GM21447 (cell line): ENCODE measurements around the gene EPS15.

Experiments
- ATAC-seq: cut with Tn5 transposase; IDR thresholded peaks from one replicate; pipeline ENCODE4 v1.9.1; 2021; ENCODE audit not compliant: unreplicated experiment

EPS15 gene

GRCh38 chr1:51323778-51324177 lies 195.3 kb downstream of the EPS15 start:
- ATAC-seq = no peak

- no peak for ATAC-seq
These were observed 196.5 kb downstream of the EPS15 start for GRCh38 chr1:51322417-51323101.

GRCh38 chr1:51321924-51322280 lies 197.2 kb downstream of the EPS15 start:
- ATAC-seq = no peak

GRCh38 chr1:51320967-51321923 lies 197.8 kb downstream of the EPS15 start:
- no peak for ATAC-seq

DNA sequence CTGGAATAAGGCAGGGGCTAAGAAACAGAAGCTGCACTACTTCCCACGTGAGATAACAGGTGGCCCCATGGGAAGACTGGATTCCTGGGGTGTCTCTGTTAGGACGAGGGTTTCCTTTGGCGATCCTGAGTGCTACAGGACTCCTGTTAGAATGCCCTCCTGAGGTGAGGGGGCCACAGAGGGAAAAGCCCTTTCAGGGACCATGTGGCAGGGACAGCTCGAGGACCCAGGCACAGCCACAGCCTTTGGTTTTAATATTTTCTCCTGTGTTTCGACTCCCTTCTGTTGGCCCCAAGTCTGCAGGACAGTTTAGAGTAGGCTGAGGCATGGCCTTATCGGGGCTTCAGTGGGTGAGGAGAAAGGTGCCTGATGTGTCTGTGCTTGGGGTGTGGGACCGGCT lies 201.3 kb downstream of the EPS15 start:
- no peak for ATAC-seq

DNA sequence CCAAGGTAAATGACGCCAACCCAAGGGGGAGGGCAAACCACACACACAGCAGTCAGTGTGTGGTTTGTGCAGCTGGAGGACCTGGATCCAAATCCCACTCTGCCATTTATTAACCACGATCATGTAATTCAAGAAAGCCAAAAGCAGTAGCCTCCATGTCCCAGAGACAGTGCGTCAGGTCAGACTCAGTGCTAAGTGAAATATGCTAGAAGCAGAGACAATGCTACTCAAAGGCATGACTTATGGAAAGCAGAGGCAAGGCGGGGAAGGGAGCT lies 202.3 kb downstream of the EPS15 start:
- ATAC-seq = no peak

DNA sequence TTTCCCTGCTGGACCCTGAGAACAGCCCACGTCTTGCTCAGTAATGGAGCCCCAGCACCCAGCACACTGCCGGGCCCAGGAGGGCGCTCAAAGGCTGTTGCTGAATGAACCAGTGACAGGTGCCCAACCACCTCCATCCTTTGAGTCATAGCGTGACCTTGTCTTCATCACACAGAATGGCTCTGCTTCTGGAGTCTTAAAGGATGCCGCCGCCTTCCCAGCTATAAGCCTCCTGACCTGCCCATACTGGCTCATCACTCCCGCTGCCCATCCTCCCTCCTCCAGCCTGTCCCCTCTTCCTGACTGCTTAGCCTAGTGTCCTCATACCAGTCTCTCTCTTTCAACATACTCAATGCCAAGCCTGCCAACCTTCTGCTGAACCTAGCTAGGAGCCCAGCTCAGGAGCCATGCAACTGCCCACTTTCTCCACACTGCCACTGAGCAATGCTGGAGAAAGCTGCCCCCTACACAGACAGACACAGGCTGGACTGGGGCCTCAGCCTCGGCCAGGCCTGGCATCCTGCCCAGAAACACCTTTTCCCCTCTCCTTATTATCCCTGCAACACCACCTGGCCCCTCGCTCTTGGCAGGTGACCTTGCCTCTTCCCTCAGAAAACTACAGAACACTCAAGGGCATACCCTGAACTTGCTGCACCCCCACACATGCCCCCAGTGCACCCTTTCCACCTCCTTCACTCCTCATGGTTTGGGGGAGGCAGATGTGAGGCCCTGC lies 202.8 kb downstream of the EPS15 start:
- no peak for ATAC-seq

DNA sequence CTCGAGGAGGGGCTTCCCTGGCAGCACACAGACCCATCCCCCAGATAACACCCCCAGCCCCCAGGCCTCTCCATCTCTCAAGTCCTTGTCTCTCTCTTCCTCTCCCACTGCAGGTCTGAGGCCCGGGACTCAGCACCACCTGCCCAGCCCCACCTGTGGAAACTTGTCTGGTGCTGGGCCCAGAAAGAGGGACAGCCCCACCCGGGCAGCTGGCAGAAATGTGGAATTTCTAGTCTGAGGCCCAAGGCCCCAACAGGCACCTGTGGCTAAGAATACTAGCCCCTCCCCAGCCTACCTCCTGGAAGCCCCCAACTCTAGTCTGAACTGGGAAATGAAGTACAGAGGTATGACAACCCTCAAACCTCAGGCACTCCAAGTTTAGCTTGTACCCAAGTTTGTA lies 204.1 kb downstream of the EPS15 start:
- ATAC-seq = no peak

DNA sequence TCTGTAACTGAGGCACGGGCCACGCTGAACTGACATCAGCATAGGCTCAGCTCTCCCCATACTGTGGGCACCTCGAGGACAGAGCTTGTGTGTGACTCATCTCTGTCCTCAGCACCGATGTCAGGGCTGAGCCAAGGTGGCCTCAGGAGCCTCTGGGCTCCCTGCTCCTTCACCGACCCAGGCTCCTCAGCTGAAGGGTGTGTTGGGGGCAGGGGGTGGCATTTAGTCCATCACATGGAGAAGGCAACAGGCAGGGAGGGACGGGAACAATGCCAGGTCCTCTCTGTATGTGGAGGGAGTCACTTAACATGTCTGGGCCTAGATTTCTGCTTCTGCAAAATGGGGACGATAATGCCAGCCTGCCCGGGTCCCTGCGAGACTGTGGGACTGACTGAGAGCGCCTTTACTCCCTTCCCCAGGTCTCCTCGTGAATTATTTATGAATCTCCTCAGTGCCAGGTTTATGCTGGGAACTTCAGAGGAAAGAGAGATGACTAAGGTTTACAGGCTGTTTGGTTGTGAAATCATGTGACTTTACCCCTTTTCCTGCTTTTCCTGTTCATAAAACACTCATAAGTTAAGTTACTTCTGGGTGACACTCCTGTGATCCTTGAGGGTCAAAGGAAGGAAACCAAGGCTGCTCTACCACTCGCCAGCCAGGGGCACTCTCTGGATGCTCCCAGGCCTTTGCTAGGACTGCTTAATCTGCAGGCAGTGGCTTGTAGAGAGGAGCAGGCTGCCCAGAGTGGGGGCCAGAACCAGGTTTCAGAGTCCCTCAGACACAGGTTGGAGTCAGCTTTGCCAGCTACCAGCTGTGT lies 204.9 kb downstream of the EPS15 start:
- no peak for ATAC-seq

DNA sequence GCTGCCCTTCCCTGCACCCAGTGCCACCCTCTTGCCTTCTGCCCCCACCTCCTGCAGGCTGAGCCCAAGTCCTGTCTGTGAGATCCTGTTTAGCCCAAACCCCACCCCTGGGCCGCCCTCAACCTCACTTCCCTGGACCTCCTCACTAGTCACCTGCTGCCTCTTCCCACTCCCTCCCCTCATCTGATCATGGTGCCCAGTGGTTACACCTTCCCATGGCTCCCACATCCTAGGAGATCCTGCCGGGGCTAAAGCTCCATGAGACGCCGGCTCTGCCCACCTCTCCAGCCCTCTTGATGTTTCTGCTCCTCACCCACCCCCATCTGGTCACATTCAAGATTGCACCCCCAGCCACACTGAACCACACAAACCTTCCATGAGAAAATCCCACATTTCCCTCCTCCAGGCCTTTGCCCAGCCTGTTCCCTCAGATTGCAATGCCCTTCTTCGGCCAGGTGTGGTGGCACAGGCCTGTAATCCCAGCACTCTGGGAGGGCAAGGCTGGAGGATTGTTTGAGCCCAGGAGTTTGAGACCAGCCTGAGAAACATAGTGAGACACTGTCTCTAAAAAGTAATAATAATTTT lies 205.7 kb downstream of the EPS15 start:
- no peak for ATAC-seq

DNA sequence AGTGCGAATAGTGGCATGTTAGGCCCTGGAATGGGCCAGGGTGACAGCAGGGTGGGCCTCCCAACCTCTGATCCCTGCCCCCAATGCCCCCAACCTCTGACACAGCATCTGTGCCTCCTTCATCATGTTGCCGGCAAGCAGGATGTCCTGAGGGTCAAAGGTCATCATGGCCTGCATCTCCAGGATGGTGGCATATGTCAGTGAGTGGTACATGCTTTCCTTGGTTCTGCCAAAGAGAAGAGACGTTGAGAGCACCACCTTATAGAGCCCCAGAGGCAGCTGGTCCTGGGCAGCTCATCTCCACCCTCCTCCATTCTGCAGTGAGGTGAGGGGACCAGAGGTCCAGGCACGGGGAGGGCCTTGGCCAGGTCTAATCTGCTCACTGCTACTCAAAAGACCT lies 206.3 kb downstream of the EPS15 start:
- ATAC-seq = no peak

DNA sequence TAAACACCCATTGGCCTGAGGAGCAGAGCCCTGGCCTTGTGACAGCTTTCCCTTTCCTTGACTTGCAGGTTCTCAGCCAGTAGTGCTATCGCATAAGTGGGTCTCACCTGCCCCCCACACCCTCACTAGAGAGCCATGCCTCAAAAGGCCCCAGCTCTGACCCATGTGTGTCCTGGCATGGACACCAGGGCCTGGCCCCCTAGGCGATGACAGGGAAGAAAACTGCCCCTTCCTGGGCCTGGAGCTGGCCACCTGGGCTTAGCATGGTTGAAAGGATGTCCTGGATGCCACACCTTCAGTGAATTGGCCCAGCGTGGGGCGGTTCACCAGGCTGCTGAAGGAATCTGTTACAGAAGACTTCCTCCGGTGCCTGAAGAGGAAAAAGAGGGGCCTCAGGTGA lies 207.2 kb downstream of the EPS15 start:
- no peak for ATAC-seq

GRCh38 chr1:51310871-51311613 lies 208.0 kb downstream of the EPS15 start:
- no peak for ATAC-seq

GRCh38 chr1:51309291-51309690 lies 209.8 kb downstream of the EPS15 start:
- ATAC-seq = no peak

DNA sequence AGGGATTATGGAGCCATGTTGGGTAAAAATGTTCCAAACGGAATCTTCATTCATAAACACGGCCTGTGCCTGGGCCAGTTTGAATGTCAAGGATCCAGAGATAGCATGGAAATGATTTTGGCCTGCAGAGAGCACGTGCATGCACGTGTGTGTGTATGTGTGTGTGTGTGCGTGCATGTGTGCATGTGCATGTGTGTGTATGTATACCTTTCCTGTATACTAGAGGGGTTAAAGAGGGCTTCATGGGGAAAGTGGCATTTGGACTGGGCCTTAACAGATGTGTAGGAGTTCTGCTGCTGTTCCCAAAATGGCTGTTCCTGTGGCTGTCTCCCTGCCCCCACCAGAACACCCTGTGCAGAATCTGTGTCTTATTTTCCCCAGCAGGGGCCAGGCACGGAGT lies 210.4 kb downstream of the EPS15 start:
- ATAC-seq = no peak

DNA sequence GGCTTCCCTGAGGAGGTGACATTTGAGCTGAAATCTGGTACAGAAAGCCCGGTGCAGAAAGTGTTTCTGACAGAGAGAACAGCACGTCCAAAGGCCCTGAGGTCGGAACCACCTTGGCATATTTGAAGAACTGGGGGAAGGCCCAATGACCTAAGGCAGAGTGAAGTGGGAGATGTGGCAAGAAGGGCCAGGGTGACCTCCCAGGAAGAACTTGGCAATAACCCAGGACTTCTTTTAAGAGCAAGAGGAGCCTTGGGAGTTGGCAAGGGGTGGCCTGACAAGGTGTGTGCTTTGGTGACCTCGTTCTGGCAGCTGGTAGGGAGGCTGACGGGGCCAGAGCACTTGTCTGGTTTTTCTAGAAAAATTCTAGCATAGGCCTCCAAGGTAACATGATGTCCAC lies 212.1 kb downstream of the EPS15 start:
- no peak for ATAC-seq

DNA sequence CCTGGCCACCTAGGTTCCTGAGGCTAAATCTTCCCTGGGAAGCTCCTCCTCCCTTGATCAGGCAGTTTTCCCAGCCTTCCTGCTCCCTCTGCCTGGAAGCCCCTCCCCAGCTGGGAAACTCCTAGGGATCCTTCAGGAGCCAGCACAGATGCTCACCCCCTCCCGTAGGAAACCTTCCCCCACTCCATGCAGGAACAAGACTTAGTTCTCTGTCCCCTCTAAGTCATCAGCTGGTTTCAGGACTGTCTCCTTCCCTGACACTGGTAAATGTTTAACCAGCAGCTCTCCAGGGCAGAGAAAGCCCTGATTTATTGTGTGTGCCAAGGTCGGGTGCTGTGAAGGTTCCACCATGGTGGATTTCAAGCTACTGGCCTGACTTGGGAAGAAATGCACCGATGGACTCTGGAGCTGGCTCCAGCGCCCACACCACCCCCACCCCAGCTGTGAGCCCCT lies 213.7 kb downstream of the EPS15 start:
- no peak for ATAC-seq

DNA sequence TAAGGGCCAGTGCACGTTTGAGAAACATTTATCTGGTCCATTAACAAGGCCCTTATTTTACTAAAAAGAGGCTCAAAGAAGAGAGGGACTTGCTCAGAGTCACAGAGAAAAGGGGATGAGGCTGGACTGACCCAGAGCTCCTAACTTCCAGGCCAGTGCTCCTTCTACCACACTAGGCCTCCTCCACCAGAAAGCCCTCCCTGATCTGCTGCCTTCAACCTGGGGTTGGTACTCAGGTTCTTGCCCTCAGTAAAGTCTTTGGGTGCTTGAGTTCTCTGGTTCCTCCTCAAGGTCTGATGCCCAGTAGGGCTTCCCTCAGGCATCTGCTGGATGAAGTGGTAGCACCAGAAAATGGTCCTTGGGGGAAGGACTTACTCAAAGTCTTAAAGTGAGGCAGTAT lies 214.7 kb downstream of the EPS15 start:
- no peak for ATAC-seq
